GM12878 (cell line): ENCODE results near the gene GNAT1. TPM values are rescaled to one million over a fixed set of nuclear protein-coding genes. Genes with fewer than 3 reads are reported as not detected.

Experiments used
- ATAC-seq: fragments of 200-7000 bp; cut with Tn5 transposase; 3 replicates; pipeline ENCODE4 v1.9.1; 2020; ENCODE audit warnings: mild to moderate bottlenecking, moderate library complexity
- BruUV-seq: library from RNA; stranded (reverse); fragments of 400-500 nt; replicated peaks from 2 replicates; lab custom pipeline; 2021; lab: Mats Ljungman, UMichigan
- CTCF ChIA-PET: fragments of 300-600 bp; sonication (Branson Sonifier 250); formaldehyde crosslinking; extraction: SDS; loops from one replicate; lab custom pipeline; 2021; ENCODE audit warnings: inconsistent platforms; lab: Yijun Ruan, JAX
- POLR2A ChIA-PET: fragments of 350-600 bp; formaldehyde crosslinking; extraction: SDS; loops from one replicate; lab custom pipeline; 2021; ENCODE audit warnings: inconsistent platforms; lab: Charles Lee
- RAD21 ChIA-PET: fragments of 300-600 bp; sonication (Branson Sonifier 250); formaldehyde crosslinking; loops from one replicate; lab custom pipeline; 2023; ENCODE audit warnings: antibody characterized with exemption; ENCODE audit not compliant: unreplicated experiment; lab: Charles Lee
- SMC1A ChIA-PET: fragments of 300-600 bp; sonication (Branson Sonifier 250); formaldehyde crosslinking; loops from one replicate; lab custom pipeline; 2023; ENCODE audit not compliant: unreplicated experiment, uncharacterized antibody; lab: Charles Lee
- DNase-seq: peaks from one replicate; pipeline ENCODE4 v3.0.0-alpha.2; 2011; ENCODE audit warnings: low read depth, low spot score
- FAIRE-seq: peaks from 3 replicates; lab custom pipeline; 2011; peaks lifted over from hg19 to GRCh38; lab: Jason Lieb, UNC
- H2AFZ ChIP-seq: 2 replicates; pipeline ENCODE4 v1.6.0; 2011; ENCODE audit warnings: low read depth, low read length, control low read depth; ENCODE audit not compliant: control insufficient read depth
- H3K27ac ChIP-seq: 2 replicates; pipeline ENCODE4 v1.5.1; 2011; ENCODE audit warnings: control low read depth; ENCODE audit not compliant: control insufficient read depth, insufficient read depth
- H3K27me3 ChIP-seq, 2 experiments: replicated peaks in 1 of 2; 2 replicates each; pipeline versions ENCODE4 v1.6.0 to v1.6.1; 2011; ENCODE audit warnings: low read length in 1 of 2; ENCODE audit not compliant: control insufficient read depth in 2 of 2, insufficient read depth in 2 of 2
- H3K36me3 ChIP-seq, 2 experiments: 2 replicates each; pipeline ENCODE4 v1.5.1; 2011; ENCODE audit warnings: low read length in 1 of 2; ENCODE audit not compliant: control insufficient read depth in 2 of 2, insufficient read depth in 2 of 2
- H3K4me1 ChIP-seq: 2 replicates; pipeline ENCODE4 v1.6.1; 2011; ENCODE audit warnings: mild to moderate bottlenecking, low read length, moderate library complexity, mixed read lengths; ENCODE audit not compliant: control insufficient read depth, insufficient read depth
- H3K4me2 ChIP-seq: 2 replicates; pipeline ENCODE4 v1.6.0; 2011; ENCODE audit warnings: control low read depth; ENCODE audit not compliant: control insufficient read depth, insufficient read depth
- H3K4me3 ChIP-seq: fragments of 200-600 bp; sonication (generic); 2 replicates; pipeline ENCODE4 v1.5.1; 2016
- H3K79me2 ChIP-seq: 2 replicates; pipeline ENCODE4 v1.6.0; 2011; ENCODE audit warnings: low read length; ENCODE audit not compliant: control insufficient read depth, insufficient read depth
- H3K9ac ChIP-seq: 2 replicates; pipeline ENCODE4 v1.8.0; 2011; ENCODE audit warnings: low read length, control low read depth, mixed read lengths; ENCODE audit not compliant: control insufficient read depth, insufficient read depth
- H3K9me3 ChIP-seq: replicated peaks from 3 replicates; pipeline ENCODE4 v1.5.1; 2011; ENCODE audit warnings: mild to moderate bottlenecking, low read length; ENCODE audit not compliant: control insufficient read depth, insufficient read depth
- H4K20me1 ChIP-seq: 2 replicates; pipeline ENCODE4 v1.6.0; 2011; ENCODE audit not compliant: control insufficient read depth, insufficient read depth
- ATF7 ChIP-seq: fragments of 450-650 bp; IDR thresholded peaks from 2 replicates; pipeline ENCODE4 v1.6.1; 2016; ENCODE audit warnings: low read depth, mild to moderate bottlenecking
- BRCA1 ChIP-seq: IDR thresholded peaks from 2 replicates; pipeline ENCODE4 v1.6.1; 2011; ENCODE audit warnings: low read depth, low read length, improper control_type of control experiment
- HCFC1 ChIP-seq: fragments of 150-350 bp; IDR thresholded peaks from 2 replicates; pipeline ENCODE4 v1.6.1; 2014; ENCODE audit warnings: low read length
- HDGF ChIP-seq: fragments of 450-650 bp; IDR thresholded peaks from 2 replicates; pipeline ENCODE4 v1.6.1; 2016; ENCODE audit warnings: antibody characterized with exemption
- KAT2A ChIP-seq: conservative IDR thresholded peaks from 2 replicates; pipeline ENCODE4 v1.6.1; 2011; ENCODE audit warnings: low read depth, low read length; ENCODE audit not compliant: control insufficient read depth
- MTA3 ChIP-seq: IDR thresholded peaks from 2 replicates; pipeline ENCODE4 v1.6.1; 2012; ENCODE audit warnings: low read length, inconsistent platforms, borderline replicate concordance
- NFYB ChIP-seq: IDR thresholded peaks from 2 replicates; pipeline ENCODE4 v1.6.1; 2011; ENCODE audit warnings: low read depth, mild to moderate bottlenecking, low read length, improper control_type of control experiment, moderate library complexity; ENCODE audit not compliant: insufficient read depth
- NR2C1 ChIP-seq: fragments of 450-650 bp; IDR thresholded peaks from 2 replicates; pipeline ENCODE4 v1.6.1; 2017; ENCODE audit warnings: antibody characterized with exemption, mild to moderate bottlenecking, moderate library complexity
- NR2C2 ChIP-seq: IDR thresholded peaks from 2 replicates; pipeline ENCODE4 v1.6.1; 2011; ENCODE audit warnings: borderline replicate concordance, low read depth; ENCODE audit not compliant: control insufficient read depth, insufficient read length
- PAX5 ChIP-seq: IDR thresholded peaks from 2 replicates; pipeline ENCODE4 v1.6.1; 2011; ENCODE audit warnings: low read depth, low read length, borderline replicate concordance
- RCOR1 ChIP-seq: conservative IDR thresholded peaks from 2 replicates; pipeline ENCODE4 v1.6.1; 2012; ENCODE audit warnings: low read depth, low read length, improper control_type of control experiment
- SIX5 ChIP-seq: IDR thresholded peaks from 2 replicates; pipeline ENCODE4 v1.6.1; 2011; ENCODE audit warnings: mild to moderate bottlenecking, low read depth, low read length, moderate library complexity; ENCODE audit not compliant: severe bottlenecking
- SPI1 ChIP-seq: IDR thresholded peaks from 2 replicates; pipeline ENCODE4 v1.6.1; 2011; ENCODE audit warnings: low read depth, mild to moderate bottlenecking, low read length, moderate library complexity, borderline replicate concordance; ENCODE audit not compliant: insufficient read depth
- TBL1XR1 ChIP-seq: IDR thresholded peaks from 2 replicates; pipeline ENCODE4 v1.6.1; 2012; ENCODE audit warnings: low read depth, low read length, improper control_type of control experiment
- YY1 ChIP-seq: IDR thresholded peaks from 2 replicates; pipeline ENCODE4 v1.6.1; 2011; ENCODE audit warnings: low read depth, mild to moderate bottlenecking, low read length
- ZZZ3 ChIP-seq: IDR thresholded peaks from 2 replicates; pipeline ENCODE4 v1.6.1; 2011; ENCODE audit warnings: low read depth; ENCODE audit not compliant: control insufficient read depth, insufficient read length
- WGBS: methylation state at CpG from one replicate; pipeline ENCODE4 v1.1.6; 2016; ENCODE audit warnings: low lambda C conversion rate; ENCODE audit not compliant: insufficient replicate concordance, insufficient coverage; ENCODE audit errors: missing lambda C conversion rate; 5-methylcytosine and 5-hydroxymethylcytosine counted together
- in situ Hi-C: fragments of 300-500 bp; cut with MboI; formaldehyde crosslinking; loops from 9 replicates; pipeline ENCODE4 v1.14.3; 2018; ENCODE audit warnings: mixed read lengths
- intact Hi-C: fragments of 100-400 bp; cut with micrococcal nuclease; formaldehyde crosslinking; loops from one replicate; pipeline ENCODE4 v1.14.2; 2022; ENCODE audit not compliant: unreplicated experiment
- polyA plus RNA-seq, 11 experiments: library from polyadenylated mRNA; depleted of rRNA in 4 of 11; unstranded in 6 of 11; stranded (reverse) in 5 of 11; fragments of >200 nt; fragmentation: Nextera tagmentation in 4 of 11; fragmentation: Illumina TruSeq in 1 of 11; extraction: Ambion mirVana in 4 of 11; extraction: Trizol in 1 of 11; gene quantifications; 1 replicate in 1 of 11; 2 replicates in 10 of 11; pipeline versions ENCODE4 v1.2.1 to v1.2.3, GENCODE V29; 2011 to 2016; ENCODE audit warnings: inconsistent platforms in 2 of 11, missing spikeins in 2 of 11, low read depth in 1 of 11
- total RNA-seq, 4 experiments: library from RNA; depleted of rRNA in 3 of 4; stranded (reverse); fragments of >200 nt in 3 of 4; fragmentation: Illumina TruSeq in 1 of 4; extraction: Trizol in 1 of 4; gene quantifications; 2 replicates each; pipeline versions ENCODE4 v1.2.1 to v1.2.3, GENCODE V29; 2013 to 2021

The GNAT1 gene
- total and polyA plus RNA-seq, 10 of the 15 experiments (the other 5 are each of a cell fraction or from before 2014, with no cell fraction given), result not detected

- Histone ChIP-seq H3K9ac (no peak overlapping the region), H3K36me3 (no peaks in the 10 kb centered on the region; a peak in 1 of 4 replicates), H3K27me3 (no peaks in the 10 kb centered on the region), H4K20me1 (no peaks in the 10 kb centered on the region), H3K9me3 (no peaks in the 10 kb centered on the region), H3K4me3 (no peak overlapping the region), H3K4me1 (peaks cover 25% of the 10 kb centered on the region), H3K27ac (no peak overlapping the region), H2AFZ (peak overlapping the region; percentile 59), H3K79me2 (no peaks in the 10 kb centered on the region; the same call in 1 of the 2 replicates), H3K4me2 (no peak overlapping the region)
- TF ChIP-seq NR2C2 (no peak), NR2C1 (no peak), NFYB (no peak), SPI1 (peak; percentile 41; the same call in 1 of the 2 replicates)
- FAIRE-seq (no peak), DNase-seq (no peak), ATAC-seq (no peak)
- SMC1A ChIA-PET, result interaction anchor here (2.9 to 5.1 kb wide), 2 partner anchors 12 to 16 kb away, joined by 15 to 51 read pairs; no protein-coding TSS in a partner anchor
- in situ Hi-C loops (no loop called here), intact Hi-C loops (no loop called here)
- 36% methylated on average over 8 of the region's 8 CpGs for WGBS
- RAD21 ChIA-PET, result interaction anchor here (1.0 to 5.4 kb wide), 3 partner anchors 13 to 107 kb away, joined by 3 to 73 read pairs (median 3); no protein-coding TSS in a partner anchor
- POLR2A ChIA-PET, result interaction anchor here (0.5 to 3.7 kb wide), 5 partner anchors 7 to 107 kb away, joined by 3 to 38 read pairs (median 5); partner anchors contain the start of gene GNAI2
- BruUV-seq, result no TSS peak
- CTCF ChIA-PET, result interaction anchor here (0.5 to 7.4 kb wide), 5 partner anchors 13 to 44 kb away, joined by 3 to 149 read pairs (median 4); no protein-coding TSS in a partner anchor
These were observed 38.8 kb downstream of the GNAT1 start for GRCh38 chr3:50230104-50230793.

GRCh38 chr3:50230794-50231125, 39.4 kb downstream of the GNAT1 start:
- no peaks in the 10 kb centered on the region; the same call in 1 of the 2 replicates for H3K79me2 ChIP-seq
- no peak for DNase-seq
- ChIA-PET SMC1A (interaction anchor here (5.1 kb wide), 1 partner anchor 16 kb away, joined by 51 read pairs; no protein-coding TSS in a partner anchor), CTCF (interaction anchor here (0.5 to 7.4 kb wide), 5 partner anchors 13 to 44 kb away, joined by 3 to 149 read pairs (median 4); no protein-coding TSS in a partner anchor), RAD21 (interaction anchor here (1.0 to 5.4 kb wide), 3 partner anchors 13 to 106 kb away, joined by 3 to 73 read pairs (median 3); no protein-coding TSS in a partner anchor), POLR2A (interaction anchor here (1.6 kb wide), 1 partner anchor 106 kb away, joined by 4 read pairs; no protein-coding TSS in a partner anchor)
- no peaks in the 10 kb centered on the region for H4K20me1 ChIP-seq
- no peak overlapping the region for H3K27ac ChIP-seq
- H3K9me3 ChIP-seq, result no peaks in the 10 kb centered on the region
- no peak for ATAC-seq
- no peak overlapping the region for H3K9ac ChIP-seq
- no peak for FAIRE-seq
- BruUV-seq, result no TSS peak
- in situ Hi-C loops (no loop called here), intact Hi-C loops (no loop called here)
- H3K36me3 ChIP-seq, result no peaks in the 10 kb centered on the region; a peak in 1 of 4 replicates
- 70% methylated on average over 4 of the region's 4 CpGs for WGBS
- peaks cover 28% of the 10 kb centered on the region for H3K4me1 ChIP-seq
- no peak overlapping the region for H3K4me3 ChIP-seq
- no peak overlapping the region for H2AFZ ChIP-seq
- H3K4me2 ChIP-seq, result no peak overlapping the region
- H3K27me3 ChIP-seq, result no peaks in the 10 kb centered on the region
- TF ChIP-seq ATF7, result no peak
- no peak for TF ChIP-seq BRCA1
- no peak for TF ChIP-seq HDGF
- TF ChIP-seq MTA3, result no peak
- TF ChIP-seq KAT2A, result no peak
- no peak for TF ChIP-seq NR2C1
- TF ChIP-seq SIX5, result no peak
- no peak for TF ChIP-seq YY1
- TF ChIP-seq TBL1XR1, result no peak
- TF ChIP-seq PAX5, result no peak
- TF ChIP-seq HCFC1, result no peak
- TF ChIP-seq RCOR1, result no peak
- TF ChIP-seq ZZZ3, result no peak
